ENCODE results near the gene PSG7.
"Not testable (repeated sequence)": the region's sequence is repeated elsewhere in the genome, so short reads cannot be mapped to it uniquely, and the experiment has no call there.

- TF ChIP-seq, protein P1, sequence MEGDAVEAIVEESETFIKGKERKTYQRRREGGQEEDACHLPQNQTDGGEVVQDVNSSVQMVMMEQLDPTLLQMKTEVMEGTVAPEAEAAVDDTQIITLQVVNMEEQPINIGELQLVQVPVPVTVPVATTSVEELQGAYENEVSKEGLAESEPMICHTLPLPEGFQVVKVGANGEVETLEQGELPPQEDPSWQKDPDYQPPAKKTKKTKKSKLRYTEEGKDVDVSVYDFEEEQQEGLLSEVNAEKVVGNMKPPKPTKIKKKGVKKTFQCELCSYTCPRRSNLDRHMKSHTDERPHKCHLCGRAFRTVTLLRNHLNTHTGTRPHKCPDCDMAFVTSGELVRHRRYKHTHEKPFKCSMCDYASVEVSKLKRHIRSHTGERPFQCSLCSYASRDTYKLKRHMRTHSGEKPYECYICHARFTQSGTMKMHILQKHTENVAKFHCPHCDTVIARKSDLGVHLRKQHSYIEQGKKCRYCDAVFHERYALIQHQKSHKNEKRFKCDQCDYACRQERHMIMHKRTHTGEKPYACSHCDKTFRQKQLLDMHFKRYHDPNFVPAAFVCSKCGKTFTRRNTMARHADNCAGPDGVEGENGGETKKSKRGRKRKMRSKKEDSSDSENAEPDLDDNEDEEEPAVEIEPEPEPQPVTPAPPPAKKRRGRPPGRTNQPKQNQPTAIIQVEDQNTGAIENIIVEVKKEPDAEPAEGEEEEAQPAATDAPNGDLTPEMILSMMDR (IDR thresholded peaks at IDR 0.05) = not testable (repeated sequence)
- TF ChIP-seq POLR2A (IDR thresholded peaks at IDR 0.05) = not testable (repeated sequence)
Measured at GRCh38 chr19:42920971-42921370, 16.0 kb downstream of the PSG7 start.

Data from Peyer's patch (tissue), 4 donors.